ENCODE data around the gene CAMK1G.

The CAMK1G gene

DNA sequence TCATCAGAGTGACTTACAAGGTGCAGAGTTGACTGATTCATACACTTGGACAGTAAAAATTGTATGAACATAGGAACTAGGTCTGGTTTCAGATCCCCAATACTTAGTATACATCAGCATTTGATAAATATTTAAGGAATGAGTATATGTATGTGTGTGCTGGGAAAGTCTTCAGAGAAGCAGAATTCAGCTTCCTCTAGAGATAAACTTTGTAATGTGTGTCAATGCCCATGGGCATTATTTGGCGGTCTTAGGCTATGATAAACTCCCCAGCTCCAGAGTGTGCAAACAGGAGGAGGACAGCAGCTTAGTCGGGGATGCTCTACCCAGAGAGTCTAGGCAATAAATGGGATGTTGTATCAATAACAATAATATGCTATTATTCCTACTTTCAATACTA is 2.9 kb upstream of the CAMK1G start:
- no peak overlapping the region for H3K27ac ChIP-seq
- TF ChIP-seq CTCF (IDR thresholded peaks at IDR 0.05): no peak
- TF ChIP-seq ZFX (IDR thresholded peaks at IDR 0.05; ENCODE audit: borderline replicate concordance): no peak

DNA sequence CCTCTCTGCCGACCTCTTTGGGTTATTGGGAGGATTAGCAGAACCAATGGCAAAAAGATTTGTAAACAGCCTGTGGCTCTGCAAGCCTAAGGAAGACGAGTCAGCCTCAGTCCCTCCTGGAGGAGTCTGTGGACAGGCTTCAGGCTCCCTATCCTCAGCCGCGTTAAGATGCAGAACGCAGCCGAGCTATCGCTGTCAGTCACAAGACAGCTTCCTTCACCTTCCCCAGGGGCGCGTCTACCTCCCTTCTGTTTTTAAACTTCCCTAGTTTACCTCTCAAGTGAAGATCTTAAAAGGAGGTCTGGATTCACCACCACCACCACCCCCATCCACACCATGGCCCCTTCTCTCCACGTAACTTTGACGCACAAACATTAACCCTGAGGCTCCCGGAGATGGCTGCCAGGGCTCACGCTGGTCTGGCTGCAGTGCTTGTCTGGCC is 738 bp downstream of the CAMK1G start:
- H3K27ac ChIP-seq: no peak overlapping the region
- TF ChIP-seq CTCF (IDR thresholded peaks at IDR 0.05) (no peak), ZFX (IDR thresholded peaks at IDR 0.05; ENCODE audit: borderline replicate concordance) (no peak)

DNA sequence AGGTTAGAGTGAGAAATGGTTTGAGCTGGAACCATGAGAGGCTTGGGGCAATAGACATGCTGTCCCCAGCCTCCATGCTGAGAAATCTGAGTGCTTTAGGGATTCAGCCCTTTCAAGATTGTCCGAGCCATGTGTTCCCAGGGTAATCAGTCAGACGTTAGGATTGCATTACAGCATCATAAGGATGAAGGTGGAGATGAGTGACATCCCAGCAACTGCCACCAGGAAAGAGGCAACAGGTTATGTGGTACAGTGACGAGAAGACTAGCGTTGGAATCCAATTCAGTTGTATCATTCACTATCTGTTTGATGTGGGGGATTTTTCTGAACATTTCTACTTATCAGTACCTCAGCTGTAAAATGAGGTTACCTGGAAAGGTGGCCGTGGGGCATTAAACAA is 1.7 kb downstream of the CAMK1G start:
- no peak for TF ChIP-seq CTCF (IDR thresholded peaks at IDR 0.05)
- TF ChIP-seq ZFX (IDR thresholded peaks at IDR 0.05; ENCODE audit: borderline replicate concordance): no peak
- H3K27ac ChIP-seq: no peak overlapping the region

DNA sequence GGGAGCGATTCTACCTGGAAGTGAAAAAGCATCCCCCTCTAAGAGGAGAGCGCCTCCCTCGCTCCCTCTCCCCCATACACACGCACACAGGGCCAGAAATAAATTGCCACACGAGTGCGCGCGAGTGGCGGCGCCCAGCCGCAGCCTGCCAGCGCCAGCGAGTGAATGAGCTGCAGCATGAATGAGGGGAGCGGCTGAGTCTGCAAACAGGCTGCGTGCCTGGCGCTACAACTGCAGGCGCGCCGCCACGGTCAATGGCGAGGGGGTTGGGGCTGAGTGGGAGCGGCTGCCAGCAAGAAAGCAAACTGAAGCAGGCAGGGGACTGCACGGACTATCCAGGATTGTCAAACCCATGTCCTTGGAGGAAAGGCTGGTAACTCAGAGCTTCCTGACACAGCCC is 2.2 kb downstream of the CAMK1G start:
- no peak overlapping the region for H3K27ac ChIP-seq
- no peak for TF ChIP-seq ZFX (IDR thresholded peaks at IDR 0.05; ENCODE audit: borderline replicate concordance)
- TF ChIP-seq CTCF (IDR thresholded peaks at IDR 0.05): peak; percentile 39

GRCh38 chr1:209586221-209586740 is 2.8 kb downstream of the CAMK1G start:
- TF ChIP-seq ZFX (IDR thresholded peaks at IDR 0.05; ENCODE audit: borderline replicate concordance) (no peak), CTCF (IDR thresholded peaks at IDR 0.05) (no peak)
- no peak overlapping the region for H3K27ac ChIP-seq

DNA sequence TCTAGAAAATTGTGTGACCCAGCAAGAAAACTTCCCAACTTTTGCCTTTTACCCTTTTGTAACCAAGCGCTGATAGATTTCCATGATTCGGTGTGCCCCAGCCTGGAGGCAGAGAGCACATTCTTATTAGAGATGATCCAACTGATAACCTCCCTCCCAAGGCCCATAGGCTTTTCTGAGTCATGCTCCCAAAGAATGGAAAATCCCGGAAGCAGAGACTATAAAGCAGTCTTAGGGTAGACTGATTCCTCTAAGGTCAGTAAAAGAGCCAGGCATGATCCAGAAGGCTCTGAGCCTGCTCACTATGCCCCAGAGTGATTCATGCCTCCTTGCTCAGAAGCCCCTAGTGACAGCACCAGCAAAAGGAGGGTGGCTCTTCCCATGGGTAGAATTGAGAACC is 4.3 kb downstream of the CAMK1G start:
- H3K27ac ChIP-seq: no peak overlapping the region
- TF ChIP-seq ZFX (IDR thresholded peaks at IDR 0.05; ENCODE audit: borderline replicate concordance): no peak
- TF ChIP-seq CTCF (IDR thresholded peaks at IDR 0.05): no peak

DNA sequence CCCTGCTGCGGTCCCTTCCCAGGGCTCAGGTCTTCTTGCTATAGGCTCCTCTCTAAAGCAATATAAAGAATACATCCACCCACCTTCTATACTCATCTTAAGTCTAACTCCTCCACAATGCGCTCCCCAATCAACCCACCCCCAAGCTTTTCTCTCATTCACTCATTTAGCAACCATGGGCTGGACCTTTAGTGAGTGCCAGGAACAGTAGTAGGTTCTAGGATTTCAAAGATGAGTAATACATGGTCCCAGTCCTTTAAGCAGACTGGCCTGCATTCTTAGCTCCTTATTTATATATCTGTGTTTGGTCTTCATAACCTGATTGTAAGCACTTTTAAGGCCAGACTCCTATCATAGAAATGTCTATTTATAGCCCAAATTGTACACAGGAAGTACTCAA is 5.9 kb downstream of the CAMK1G start:
- TF ChIP-seq CTCF (IDR thresholded peaks at IDR 0.05): no peak
- no peak for TF ChIP-seq ZFX (IDR thresholded peaks at IDR 0.05; ENCODE audit: borderline replicate concordance)
- no peak overlapping the region for H3K27ac ChIP-seq
